Gastrocnemius medialis (tissue), 4 donors: ENCODE measurements around the gene SND1.

Source experiments
- CTCF ChIP-seq, 5 experiments: fragments of 450-650 bp in 3 of 5; fragments of 200-600 bp in 2 of 5; sonication (generic) in 2 of 5; IDR thresholded peaks in 4 of 5; conservative IDR thresholded peaks in 1 of 5; 1 replicate in 4 of 5; 2 replicates in 1 of 5; pipeline ENCODE4 v1.5.1; 2016 to 2019; ENCODE audit warnings: antibody characterized with exemption in 5 of 5, mild to moderate bottlenecking in 3 of 5, moderate library complexity in 3 of 5
- POLR2A ChIP-seq, 2 donors: fragments of 450-650 bp; IDR thresholded peaks; one replicate each; pipeline ENCODE4 v1.6.1; 2017; ENCODE audit warnings: antibody characterized with exemption in 2 of 2, mild to moderate bottlenecking in 2 of 2, moderate library complexity in 2 of 2

GRCh38 chr7:127647636-127648035, 4.4 kb upstream of the SND1 start:
- TF ChIP-seq CTCF (IDR thresholded peaks at IDR 0.05 in 4 of 5, conservative IDR thresholded peaks at IDR 0.05 in 1 of 5) (no peak), POLR2A (IDR thresholded peaks at IDR 0.05) (no peak)
